COLO668 (cell line): ENCODE data around the gene MICU1.
"Not testable (repeated sequence)": the region's sequence is repeated elsewhere in the genome, so short reads cannot be mapped to it uniquely, and the experiment has no call there.

ENCODE experiments used
- DNase-seq: peaks from one replicate; lab custom pipeline; 2025; ENCODE audit not compliant: unreplicated experiment; lab: John Stamatoyannopoulos, UW

MICU1 gene

GRCh38 chr10:72564596-72564995 lies 61.3 kb downstream of the MICU1 start:
- DNase-seq: no peak

GRCh38 chr10:72563327-72563932 lies 62.4 kb downstream of the MICU1 start:
- no peak for DNase-seq

DNA sequence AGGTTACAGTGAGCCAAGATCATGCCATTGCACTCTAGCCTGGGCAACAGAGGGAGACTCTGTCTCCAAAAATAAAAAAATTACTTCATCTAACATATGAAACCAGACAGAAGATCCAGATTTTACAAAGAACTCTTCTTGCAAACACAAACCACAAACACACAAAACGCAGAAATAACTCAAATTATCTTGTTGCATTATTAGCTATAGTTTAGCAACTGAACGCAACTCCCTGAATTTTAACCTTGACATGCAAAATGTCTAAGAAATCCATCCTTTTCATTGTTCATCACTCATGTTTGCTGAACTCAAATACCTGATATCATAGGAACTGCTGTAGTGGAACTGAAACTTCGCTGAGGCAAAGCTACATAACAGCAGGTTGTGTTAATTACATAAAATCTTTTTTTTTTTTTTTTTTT lies 64.1 kb downstream of the MICU1 start:
- DNase-seq: no peak

- DNase-seq: no peak
Observed at GRCh38 chr10:72557362-72557761, 68.5 kb downstream of the MICU1 start.

- no peak for DNase-seq
Observed at GRCh38 chr10:72552857-72553256, 73.0 kb downstream of the MICU1 start.

- no peak for DNase-seq
Observed at GRCh38 chr10:72550239-72550638, 75.6 kb downstream of the MICU1 start.

DNA sequence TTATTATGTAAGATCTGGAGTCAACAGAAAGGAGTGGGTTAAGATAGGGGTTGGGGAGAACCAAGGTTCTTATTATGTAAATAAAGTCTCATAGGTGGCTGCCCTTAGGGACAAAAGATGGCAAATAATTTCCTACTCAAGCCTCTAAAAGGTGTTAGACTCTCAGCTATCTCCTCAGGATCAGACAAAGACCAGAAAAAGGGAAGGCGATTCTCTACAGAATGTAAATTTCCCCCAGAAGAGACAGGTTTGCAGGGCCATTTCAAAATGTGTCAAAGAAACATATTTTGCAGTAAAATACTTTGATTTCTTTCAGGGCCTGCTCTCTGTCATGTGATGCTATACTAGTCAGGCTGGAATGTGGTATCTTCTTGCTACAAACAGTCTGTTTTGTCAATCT lies 80.3 kb downstream of the MICU1 start:
- DNase-seq: no peak

GRCh38 chr10:72543855-72544254 lies 82.0 kb downstream of the MICU1 start:
- DNase-seq: not testable (repeated sequence)

DNA sequence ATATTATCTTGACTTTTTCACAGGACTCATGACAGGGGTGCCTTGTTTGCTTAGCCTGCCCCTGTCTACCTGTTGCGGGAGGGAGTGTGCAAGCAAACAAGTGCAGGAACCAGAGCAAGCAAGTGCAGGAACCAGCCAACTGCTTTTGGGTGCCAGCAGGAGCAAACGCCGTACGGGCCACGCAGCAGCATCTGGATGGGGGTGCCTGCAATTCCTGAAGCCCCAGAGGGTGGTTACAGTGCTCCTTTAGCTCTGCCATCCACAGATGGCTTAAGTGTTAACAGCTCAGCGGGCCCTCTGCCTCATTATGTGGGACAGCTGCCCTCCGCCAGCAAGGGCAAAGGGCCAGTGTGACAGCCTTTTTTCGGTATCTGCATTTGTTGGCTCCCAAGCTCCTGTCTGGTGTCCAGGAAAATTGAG lies 83.5 kb downstream of the MICU1 start:
- no peak for DNase-seq

DNA sequence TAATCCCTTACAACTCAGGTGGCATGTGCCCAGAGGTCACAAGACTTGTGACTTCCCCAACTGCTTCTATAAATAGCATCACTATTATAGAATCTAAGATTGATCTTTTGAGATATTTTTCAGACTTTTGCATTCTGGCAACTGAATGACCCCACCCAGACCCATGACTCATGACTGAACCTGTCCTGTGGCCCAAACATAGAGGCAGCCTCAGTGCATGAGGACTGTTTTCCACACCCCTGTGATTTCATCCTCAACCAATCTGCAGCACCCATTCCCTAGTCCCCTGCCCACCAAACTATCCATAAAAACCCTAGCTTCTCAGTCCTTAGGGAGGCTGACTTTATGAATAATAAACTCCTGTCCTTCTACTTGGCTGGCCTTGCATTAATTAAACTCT lies 84.5 kb downstream of the MICU1 start:
- no peak for DNase-seq

- no peak for DNase-seq
Observed at GRCh38 chr10:72540193-72540807, 85.6 kb downstream of the MICU1 start.

GRCh38 chr10:72539137-72539536 lies 86.7 kb downstream of the MICU1 start:
- no peak for DNase-seq

GRCh38 chr10:72525689-72526088 lies 100.2 kb downstream of the MICU1 start:
- no peak for DNase-seq

DNA sequence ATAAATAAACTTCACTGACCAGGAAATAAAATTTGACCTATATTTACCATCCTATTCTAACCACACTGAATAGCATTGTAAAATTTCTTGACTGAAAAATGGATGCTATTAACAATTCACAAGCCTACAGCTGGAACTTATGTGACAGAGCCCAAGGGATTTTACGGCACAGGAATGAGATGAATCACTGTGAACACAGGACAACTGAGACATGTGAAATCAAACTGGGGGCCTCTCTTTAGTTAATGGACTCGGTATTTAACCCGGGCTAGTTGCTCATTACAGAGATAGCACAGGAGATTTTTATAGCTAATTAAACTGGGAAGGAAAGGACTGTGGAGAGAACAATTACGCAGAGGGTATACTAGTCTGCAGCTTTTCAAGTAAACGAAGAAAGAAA lies 100.6 kb downstream of the MICU1 start:
- DNase-seq: no peak

DNA sequence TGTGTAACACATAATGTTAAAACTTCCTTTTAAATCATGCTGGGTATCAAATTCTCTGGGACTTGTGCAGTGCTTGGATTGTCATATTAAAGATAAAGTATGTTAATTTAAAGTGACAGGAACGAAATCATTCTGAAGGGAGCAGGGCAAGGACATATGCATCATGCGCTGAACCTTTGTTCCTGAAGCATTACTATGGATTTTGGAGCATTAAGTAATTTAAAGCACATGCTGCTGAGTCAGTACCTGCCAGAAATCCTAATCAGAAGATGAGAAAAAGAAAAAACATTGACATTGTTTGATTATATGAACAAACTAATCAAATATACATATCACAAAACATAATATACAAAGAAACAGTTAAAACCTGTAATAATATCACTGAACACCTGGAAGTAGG lies 101.4 kb downstream of the MICU1 start:
- DNase-seq: no peak

GRCh38 chr10:72523932-72524396 lies 101.9 kb downstream of the MICU1 start:
- DNase-seq: no peak

DNA sequence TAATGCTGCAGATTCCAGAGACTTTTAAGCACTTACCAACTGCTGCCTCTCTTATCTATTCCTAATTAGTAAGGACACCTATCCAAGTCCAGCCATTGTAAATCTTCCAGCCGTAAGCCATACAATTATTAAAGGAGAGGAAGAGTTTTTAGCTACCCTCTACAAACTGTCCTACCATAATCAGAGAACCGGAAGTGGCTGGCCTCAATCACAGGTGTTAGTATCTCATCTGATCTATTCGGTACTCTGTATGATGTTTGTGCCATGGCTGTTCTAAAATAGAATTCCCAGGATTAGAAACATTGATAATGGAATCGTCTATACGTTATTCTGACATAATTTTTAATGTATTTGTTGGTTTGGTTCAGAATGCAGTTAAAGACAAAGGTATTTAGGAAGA lies 102.8 kb downstream of the MICU1 start:
- DNase-seq: no peak

GRCh38 chr10:72517244-72517643 lies 108.6 kb downstream of the MICU1 start:
- DNase-seq: no peak

DNA sequence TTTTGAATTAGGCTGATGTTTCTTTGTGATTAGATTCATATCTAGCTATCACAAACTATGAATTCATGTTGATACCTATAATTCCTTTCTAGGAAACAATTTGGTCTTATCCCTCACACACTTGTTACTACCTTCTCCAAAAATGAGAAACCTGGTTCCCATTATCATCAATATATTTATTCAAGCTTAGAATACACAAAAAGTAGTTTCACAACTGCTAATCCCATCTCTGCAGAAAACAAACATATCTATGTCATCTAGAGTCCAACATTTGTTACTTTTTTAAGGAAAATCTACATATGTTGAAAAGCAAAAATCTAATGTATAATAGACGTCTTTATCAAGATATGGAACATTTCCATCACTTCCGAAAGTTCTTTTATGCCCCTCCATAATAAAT lies 110.4 kb downstream of the MICU1 start:
- no peak for DNase-seq

DNA sequence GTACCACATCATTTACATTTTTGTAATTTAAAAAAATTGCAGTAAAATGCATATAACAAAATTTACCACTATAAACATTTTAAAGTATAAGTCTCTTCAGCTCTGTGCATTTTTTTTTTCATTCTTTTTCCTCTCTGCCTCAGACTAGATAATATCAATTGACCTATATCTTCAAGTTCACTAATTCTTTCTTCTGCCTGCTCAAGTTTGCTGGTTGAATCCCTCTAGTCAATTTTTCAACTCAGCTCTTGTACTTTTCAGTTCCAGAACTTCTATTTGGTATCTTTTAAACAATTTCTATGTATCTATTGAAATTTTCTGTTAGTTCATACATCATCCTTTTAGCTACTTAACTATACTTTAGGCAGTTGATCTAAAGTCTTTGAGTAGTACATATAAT lies 112.0 kb downstream of the MICU1 start:
- no peak for DNase-seq

GRCh38 chr10:72511459-72511858 lies 114.4 kb downstream of the MICU1 start:
- no peak for DNase-seq

GRCh38 chr10:72509941-72510340 lies 115.9 kb downstream of the MICU1 start:
- no peak for DNase-seq

GRCh38 chr10:72509206-72509799 lies 116.6 kb downstream of the MICU1 start:
- no peak for DNase-seq
